Smooth muscle cell (in vitro differentiated cells): ENCODE results near the gene GPX4. TPM values are rescaled to one million over a fixed set of nuclear protein-coding genes. Genes with fewer than 3 reads are reported as not detected.

Experiments used
- DNase-seq: peaks from one replicate; lab custom pipeline; 2025; ENCODE audit not compliant: unreplicated experiment; lab: John Stamatoyannopoulos, UW
- H2AFZ ChIP-seq: fragments of 200-600 bp; sonication (generic); 2 replicates; pipeline ENCODE4 v1.6.0; 2016; ENCODE audit warnings: antibody characterized with exemption, low read depth, mild to moderate bottlenecking
- H3F3A ChIP-seq: fragments of 200-600 bp; sonication (generic); 2 replicates; pipeline ENCODE4 v1.6.0; 2017; ENCODE audit warnings: antibody characterized with exemption, low read depth
- H3K27ac ChIP-seq: fragments of 200-600 bp; sonication (generic); 2 replicates; pipeline ENCODE4 v1.5.1; 2016; ENCODE audit warnings: low read depth, mild to moderate bottlenecking
- H3K27me3 ChIP-seq: fragments of 200-600 bp; sonication (generic); 2 replicates; pipeline ENCODE4 v1.6.1; 2016; ENCODE audit warnings: low read depth, mild to moderate bottlenecking
- H3K36me3 ChIP-seq: fragments of 200-600 bp; sonication (generic); 2 replicates; pipeline ENCODE4 v1.5.1; 2016; ENCODE audit warnings: low read depth
- H3K4me1 ChIP-seq: fragments of 200-600 bp; sonication (generic); 2 replicates; pipeline ENCODE4 v1.5.1; 2016; ENCODE audit warnings: low read depth
- H3K4me2 ChIP-seq: fragments of 200-600 bp; sonication (generic); 2 replicates; pipeline ENCODE4 v1.6.0; 2016; ENCODE audit warnings: mild to moderate bottlenecking
- H3K4me3 ChIP-seq: fragments of 200-600 bp; sonication (generic); 2 replicates; pipeline ENCODE4 v1.5.1; 2016; ENCODE audit warnings: mild to moderate bottlenecking
- H3K79me2 ChIP-seq: fragments of 200-600 bp; sonication (generic); 2 replicates; pipeline ENCODE4 v1.6.0; 2016; ENCODE audit warnings: low read depth, mild to moderate bottlenecking
- H3K9ac ChIP-seq: fragments of 200-600 bp; sonication (generic); 2 replicates; pipeline ENCODE4 v1.6.0; 2016; ENCODE audit warnings: low read depth
- H3K9me3 ChIP-seq: fragments of 200-600 bp; sonication (generic); replicated peaks from 2 replicates; pipeline ENCODE4 v1.5.1; 2016; ENCODE audit warnings: low read depth
- H4K20me1 ChIP-seq: fragments of 200-600 bp; sonication (generic); 2 replicates; pipeline ENCODE4 v1.6.0; 2016; ENCODE audit warnings: low read depth
- WGBS: methylation state at CpG from one replicate; pipeline ENCODE4 v1.1.7; 2016; ENCODE audit warnings: low lambda C conversion rate; 5-methylcytosine and 5-hydroxymethylcytosine counted together
- polyA plus RNA-seq: library from polyadenylated mRNA; unstranded; fragments of >200 nt; fragmentation: Nextera tagmentation; extraction: Ambion mirVana; gene quantifications from 2 replicates; pipeline ENCODE4 v1.2.1, GENCODE V29; 2016
- total RNA-seq: library from RNA; depleted of rRNA; stranded (reverse); fragments of >200 nt; gene quantifications from 2 replicates; pipeline ENCODE4 v1.2.3, GENCODE V29; 2014
- TF ChIP-seq, protein P1 (sequence below): fragments of 200-600 bp; sonication (generic); IDR thresholded peaks from 2 replicates; pipeline ENCODE4 v1.5.1; 2017; ENCODE audit warnings: borderline replicate concordance, mild to moderate bottlenecking, antibody characterized with exemption; ENCODE audit not compliant: insufficient read depth, poor library complexity, severe bottlenecking

GPX4 gene
- total and polyA plus RNA-seq, 2 experiments from 2014 or later: 325 to 450 TPM

- 97% methylated on average over 38 of the region's 54 CpGs for WGBS
These were observed 6.2 kb downstream of the GPX4 start for GRCh38 chr19:1109697-1110671.

DNA sequence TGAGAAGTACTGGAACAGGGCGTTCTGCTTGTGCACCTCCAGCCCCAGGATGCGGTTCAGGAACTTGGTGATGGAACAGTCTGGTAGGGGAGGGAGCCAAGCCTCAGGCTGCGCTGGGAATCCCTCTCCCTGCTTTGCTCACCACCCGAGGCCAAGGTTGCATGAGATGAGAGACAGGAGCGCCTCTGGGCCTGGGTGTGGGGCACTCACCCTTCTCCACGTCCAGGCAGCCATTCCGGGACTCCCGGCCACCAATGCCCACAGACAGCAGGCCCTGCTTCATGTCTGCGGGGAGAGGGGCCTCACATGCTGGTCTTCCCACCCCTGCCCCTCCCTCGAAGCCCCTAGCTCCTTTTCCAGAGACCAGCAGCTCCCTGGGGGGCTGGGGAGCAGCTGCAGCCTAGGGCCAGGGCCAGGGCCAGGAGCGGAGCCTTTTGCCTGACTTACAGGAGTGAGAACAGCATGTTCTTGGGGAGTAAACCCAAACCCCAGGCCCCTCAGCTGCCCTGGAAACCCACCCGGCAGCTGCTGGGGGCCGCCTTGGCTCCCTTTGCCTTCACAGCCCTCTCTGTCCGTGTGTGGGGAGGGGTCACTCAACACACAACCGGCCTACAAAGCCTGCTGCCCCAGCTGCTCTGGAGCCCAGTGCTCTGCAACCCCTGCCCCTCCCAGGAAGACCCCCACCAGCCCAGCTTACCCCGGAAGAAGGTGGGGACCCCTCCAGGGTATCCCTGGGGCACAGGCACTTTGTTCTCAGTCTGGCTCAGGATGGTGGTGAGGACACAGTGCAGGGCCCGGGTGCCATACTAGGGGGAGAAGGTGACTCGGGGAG lies 7.2 kb downstream of the GPX4 start:
- Histone ChIP-seq H4K20me1 (peaks cover 19% of the 10 kb centered on the region), H3K9ac (no peak overlapping the region), H3F3A (peaks cover 27% of the 10 kb centered on the region), H3K27me3 (no peaks in the 10 kb centered on the region), H3K27ac (no peak overlapping the region), H3K4me3 (no peak overlapping the region), H3K4me1 (no peaks in the 10 kb centered on the region), H2AFZ (no peak overlapping the region), H3K9me3 (no peaks in the 10 kb centered on the region), H3K36me3 (no peaks in the 10 kb centered on the region), H3K79me2 (no peaks in the 10 kb centered on the region), H3K4me2 (no peak overlapping the region)
- TF ChIP-seq, protein P1, sequence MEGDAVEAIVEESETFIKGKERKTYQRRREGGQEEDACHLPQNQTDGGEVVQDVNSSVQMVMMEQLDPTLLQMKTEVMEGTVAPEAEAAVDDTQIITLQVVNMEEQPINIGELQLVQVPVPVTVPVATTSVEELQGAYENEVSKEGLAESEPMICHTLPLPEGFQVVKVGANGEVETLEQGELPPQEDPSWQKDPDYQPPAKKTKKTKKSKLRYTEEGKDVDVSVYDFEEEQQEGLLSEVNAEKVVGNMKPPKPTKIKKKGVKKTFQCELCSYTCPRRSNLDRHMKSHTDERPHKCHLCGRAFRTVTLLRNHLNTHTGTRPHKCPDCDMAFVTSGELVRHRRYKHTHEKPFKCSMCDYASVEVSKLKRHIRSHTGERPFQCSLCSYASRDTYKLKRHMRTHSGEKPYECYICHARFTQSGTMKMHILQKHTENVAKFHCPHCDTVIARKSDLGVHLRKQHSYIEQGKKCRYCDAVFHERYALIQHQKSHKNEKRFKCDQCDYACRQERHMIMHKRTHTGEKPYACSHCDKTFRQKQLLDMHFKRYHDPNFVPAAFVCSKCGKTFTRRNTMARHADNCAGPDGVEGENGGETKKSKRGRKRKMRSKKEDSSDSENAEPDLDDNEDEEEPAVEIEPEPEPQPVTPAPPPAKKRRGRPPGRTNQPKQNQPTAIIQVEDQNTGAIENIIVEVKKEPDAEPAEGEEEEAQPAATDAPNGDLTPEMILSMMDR: no peak
- DNase-seq: no peak
- 91% methylated on average over 17 of the region's 18 CpGs for WGBS

More at GRCh38 chr19:1109697-1110671, 6.2 kb downstream of the GPX4 start:
- H3K4me3 ChIP-seq: no peak overlapping the region
- no peak overlapping the region for H3K9ac ChIP-seq
- no peak overlapping the region for H3K27ac ChIP-seq
- H3F3A ChIP-seq: peaks cover 26% of the 10 kb centered on the region
- TF ChIP-seq, protein P1: no peak
- peaks cover 29% of the 10 kb centered on the region for H4K20me1 ChIP-seq
- no peak overlapping the region for H2AFZ ChIP-seq
- H3K4me1 ChIP-seq: peaks cover 6% of the 10 kb centered on the region
- no peaks in the 10 kb centered on the region for H3K27me3 ChIP-seq
- H3K9me3 ChIP-seq: no peaks in the 10 kb centered on the region
- no peaks in the 10 kb centered on the region for H3K79me2 ChIP-seq
- no peak overlapping the region for H3K4me2 ChIP-seq
- H3K36me3 ChIP-seq: no peaks in the 10 kb centered on the region
- no peak for DNase-seq

- Histone ChIP-seq H3K36me3 (no peaks in the 10 kb centered on the region), H3K4me1 (no peaks in the 10 kb centered on the region), H3K79me2 (no peaks in the 10 kb centered on the region), H4K20me1 (peaks cover 12% of the 10 kb centered on the region), H3K4me2 (no peak overlapping the region), H3F3A (peaks cover 27% of the 10 kb centered on the region), H3K27ac (no peak overlapping the region), H2AFZ (no peak overlapping the region), H3K9me3 (no peaks in the 10 kb centered on the region), H3K9ac (no peak overlapping the region), H3K4me3 (no peak overlapping the region), H3K27me3 (no peaks in the 10 kb centered on the region)
- no peak for DNase-seq
- WGBS: 90% methylated on average over 11 of the region's 18 CpGs
- TF ChIP-seq, protein P1: no peak
These were observed 8.0 kb downstream of the GPX4 start for GRCh38 chr19:1111641-1112267.
